Subcutaneous adipose tissue (tissue), 4 donors: Measurements from ENCODE around the gene VOPP1. TPM values are rescaled to one million over a fixed set of nuclear protein-coding genes. Genes with fewer than 3 reads are reported as not detected.

Source experiments
- total RNA-seq, 4 donors: library from RNA; depleted of rRNA; stranded (reverse); fragments of >200 nt; gene quantifications; one replicate each; pipeline ENCODE4 v1.1.0, GENCODE V29; 2016
- TF ChIP-seq, protein P1 (sequence below): fragments of 450-650 bp; IDR thresholded peaks from one replicate; pipeline ENCODE4 v1.5.1; 2016; ENCODE audit warnings: low read depth, mild to moderate bottlenecking, control low read depth, antibody characterized with exemption, moderate library complexity

VOPP1 gene
- total RNA-seq, 4 donors from 2014 or later: 36.9 to 60.5 (median 46.1) TPM

DNA sequence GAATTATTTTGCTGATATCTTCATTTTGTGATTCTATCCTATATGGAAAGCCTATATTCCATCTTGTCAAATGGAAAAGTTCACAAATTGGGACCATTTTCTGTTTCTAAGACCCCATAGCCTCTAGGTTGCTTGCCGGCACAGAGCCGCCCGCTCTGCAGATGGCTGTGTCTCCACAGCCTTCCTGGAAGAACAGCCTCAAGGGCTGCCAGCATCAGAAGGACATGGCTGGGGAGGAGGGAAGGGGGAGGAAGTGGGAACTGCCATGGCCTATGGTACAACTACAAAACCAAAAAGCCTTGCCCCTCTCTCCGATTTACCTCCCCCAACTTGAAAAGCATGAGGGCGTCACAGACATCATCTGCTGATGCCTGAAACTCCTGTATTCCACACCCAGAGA is 131.3 kb downstream of the VOPP1 start:
- TF ChIP-seq, protein P1, sequence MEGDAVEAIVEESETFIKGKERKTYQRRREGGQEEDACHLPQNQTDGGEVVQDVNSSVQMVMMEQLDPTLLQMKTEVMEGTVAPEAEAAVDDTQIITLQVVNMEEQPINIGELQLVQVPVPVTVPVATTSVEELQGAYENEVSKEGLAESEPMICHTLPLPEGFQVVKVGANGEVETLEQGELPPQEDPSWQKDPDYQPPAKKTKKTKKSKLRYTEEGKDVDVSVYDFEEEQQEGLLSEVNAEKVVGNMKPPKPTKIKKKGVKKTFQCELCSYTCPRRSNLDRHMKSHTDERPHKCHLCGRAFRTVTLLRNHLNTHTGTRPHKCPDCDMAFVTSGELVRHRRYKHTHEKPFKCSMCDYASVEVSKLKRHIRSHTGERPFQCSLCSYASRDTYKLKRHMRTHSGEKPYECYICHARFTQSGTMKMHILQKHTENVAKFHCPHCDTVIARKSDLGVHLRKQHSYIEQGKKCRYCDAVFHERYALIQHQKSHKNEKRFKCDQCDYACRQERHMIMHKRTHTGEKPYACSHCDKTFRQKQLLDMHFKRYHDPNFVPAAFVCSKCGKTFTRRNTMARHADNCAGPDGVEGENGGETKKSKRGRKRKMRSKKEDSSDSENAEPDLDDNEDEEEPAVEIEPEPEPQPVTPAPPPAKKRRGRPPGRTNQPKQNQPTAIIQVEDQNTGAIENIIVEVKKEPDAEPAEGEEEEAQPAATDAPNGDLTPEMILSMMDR: no peak

DNA sequence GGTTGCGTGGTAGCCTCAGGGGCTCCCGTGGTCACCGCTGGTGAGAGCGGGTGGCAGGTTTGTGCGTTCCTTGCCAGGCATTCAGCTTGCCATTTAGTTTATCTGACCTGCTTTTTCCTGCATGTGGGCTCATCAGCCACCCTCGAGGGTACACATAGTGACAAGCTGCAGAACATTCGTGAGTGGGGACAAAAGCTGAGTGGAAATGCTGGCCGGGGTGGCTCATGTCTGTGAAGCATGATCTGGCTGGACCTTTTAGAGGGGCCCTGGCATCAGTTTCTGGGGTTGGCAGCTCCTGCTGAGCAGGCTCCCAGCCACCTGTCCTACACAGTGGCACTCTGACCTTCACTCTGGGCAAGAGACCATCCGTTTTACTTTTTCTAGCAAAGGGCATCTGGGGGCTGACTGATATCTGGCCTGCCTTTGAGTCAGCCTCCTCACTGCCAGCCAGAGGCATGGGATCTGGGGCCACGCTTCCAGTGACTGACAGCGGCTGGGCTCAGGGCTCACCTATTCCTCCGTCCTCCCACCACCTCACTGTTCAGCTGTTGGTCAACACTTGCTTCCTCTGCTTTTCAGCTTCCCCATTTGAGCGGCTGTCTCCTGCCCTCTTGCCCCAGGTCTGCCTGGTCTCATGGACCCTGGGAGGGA is 132.1 kb downstream of the VOPP1 start:
- TF ChIP-seq, protein P1: no peak

DNA sequence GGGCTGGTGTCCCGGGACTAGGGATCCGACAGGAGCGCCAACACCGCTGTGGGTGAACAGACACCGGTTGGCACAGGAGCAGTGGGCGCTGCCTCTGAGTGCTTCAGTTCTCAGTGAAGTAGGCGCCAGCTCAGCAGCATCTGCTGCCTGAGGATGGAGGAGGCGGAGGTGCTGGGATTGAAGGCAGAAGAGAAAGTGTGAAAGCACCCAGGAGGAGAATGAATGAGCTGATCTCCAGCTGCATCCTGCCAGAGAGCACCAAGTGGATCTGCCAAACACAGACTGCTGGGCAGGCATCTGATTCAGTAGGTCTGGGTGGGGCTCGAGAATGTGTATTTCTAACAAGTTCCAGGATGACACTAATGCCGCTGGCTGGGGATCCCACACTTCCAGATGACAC is 132.7 kb downstream of the VOPP1 start:
- TF ChIP-seq, protein P1: no peak

DNA sequence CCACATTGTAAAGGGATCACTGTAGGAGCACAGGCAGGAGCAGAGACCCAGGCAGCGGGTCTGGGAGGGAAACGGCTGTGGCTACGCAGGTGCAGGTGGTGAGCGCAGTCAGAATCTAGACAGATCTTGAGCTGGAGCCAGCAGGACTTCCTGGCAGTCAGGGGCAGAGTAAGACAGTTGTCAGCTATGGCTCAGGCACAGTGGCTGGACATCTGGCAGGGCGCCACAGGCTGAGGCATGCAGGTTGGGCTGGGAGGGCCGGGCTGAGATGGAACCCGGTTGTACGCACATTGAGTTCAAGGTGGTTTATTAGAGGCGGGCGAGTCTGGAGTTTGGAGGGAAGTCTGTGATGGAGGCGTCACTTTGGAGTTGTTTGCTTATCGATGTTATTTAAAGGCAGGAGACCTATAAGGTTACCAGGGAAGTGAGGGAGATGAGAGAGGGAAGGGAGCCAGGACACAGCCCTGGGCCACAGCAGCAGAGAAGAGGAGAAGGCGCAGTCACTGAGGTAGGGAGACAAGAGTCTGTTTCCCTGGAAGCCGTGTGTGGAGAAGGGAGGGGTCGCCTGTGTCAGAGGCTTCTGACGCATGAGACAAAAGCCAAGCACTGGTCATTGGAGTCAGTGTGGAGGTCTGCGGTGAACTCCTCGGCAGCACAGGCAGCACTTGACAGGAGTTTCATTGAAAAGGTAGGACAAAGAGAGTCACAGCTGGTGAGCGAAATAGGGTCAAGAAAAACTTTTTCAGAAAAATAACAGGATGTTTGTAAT is 133.4 kb downstream of the VOPP1 start:
- TF ChIP-seq, protein P1: no peak

DNA sequence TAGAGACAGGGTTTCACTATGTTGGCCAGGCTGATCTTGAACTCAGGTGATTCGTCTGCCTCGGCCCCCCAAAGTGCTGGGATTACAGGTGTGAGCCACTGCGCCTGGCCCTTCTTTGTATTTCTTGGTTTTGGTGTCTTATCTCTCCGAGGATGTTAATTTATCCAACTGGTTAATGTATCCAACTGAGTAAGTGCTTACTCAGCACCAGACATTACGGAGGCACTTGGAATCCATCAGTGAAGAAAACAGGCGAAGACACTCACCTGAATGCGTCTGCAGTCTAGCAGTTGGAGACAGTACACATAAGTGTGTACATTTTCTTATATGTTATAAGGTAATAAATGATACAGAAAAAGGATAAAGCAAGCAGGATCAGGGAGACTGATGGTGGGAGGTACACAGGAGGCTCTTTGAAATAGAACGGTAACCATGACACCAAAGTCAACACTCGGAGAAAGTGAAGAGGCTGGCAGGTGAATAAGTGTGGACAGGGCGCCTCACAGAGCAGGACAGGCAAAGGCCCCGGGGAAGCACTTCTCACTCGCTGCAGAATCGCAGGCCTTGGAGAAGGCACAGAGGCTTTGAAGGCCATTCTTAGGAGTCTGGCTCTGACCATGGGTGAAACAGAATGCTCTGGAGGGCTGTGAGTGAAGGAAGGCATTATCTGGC is 134.1 kb downstream of the VOPP1 start:
- TF ChIP-seq, protein P1: no peak

DNA sequence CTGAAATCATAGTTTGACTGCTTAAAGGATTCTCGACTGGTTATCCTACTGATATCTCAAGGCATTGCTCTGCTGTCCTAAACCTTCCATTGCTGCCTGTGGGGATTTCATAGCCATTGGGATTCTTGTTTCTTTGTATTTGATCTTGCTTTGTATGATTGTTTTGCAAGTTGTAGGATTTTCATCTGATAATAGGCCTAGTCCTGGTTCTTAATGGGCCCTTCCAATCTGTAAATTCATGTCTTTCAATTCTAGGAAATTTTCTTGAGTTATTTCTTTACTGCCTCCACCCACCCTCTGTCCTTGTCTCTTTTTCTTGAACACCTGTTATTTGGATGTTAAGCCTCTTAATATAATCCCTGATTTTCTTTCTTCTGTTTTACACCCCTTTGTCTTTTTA is 134.9 kb downstream of the VOPP1 start:
- TF ChIP-seq, protein P1: no peak

DNA sequence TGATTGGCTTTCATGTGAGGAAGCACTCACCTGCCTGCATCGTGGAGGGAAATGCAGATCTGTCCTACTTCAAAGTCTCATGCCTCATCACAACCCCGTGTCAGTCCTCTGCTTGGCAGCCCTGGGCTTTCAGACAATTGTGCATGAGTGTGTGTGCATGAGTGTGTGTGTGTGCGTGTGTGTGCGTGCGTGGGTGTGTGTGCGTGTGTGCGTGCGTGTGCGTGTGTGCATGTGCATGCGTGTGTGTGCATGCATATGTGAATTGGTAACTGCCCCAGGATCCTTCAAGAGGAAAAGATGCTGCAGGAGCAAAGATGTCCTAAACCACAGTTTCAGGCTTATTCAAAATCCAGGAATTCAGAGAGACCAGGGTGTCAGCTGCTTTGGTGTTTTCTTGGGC is 135.8 kb downstream of the VOPP1 start:
- TF ChIP-seq, protein P1: no peak
